ENCODE data around the gene FBXO36.

DNA sequence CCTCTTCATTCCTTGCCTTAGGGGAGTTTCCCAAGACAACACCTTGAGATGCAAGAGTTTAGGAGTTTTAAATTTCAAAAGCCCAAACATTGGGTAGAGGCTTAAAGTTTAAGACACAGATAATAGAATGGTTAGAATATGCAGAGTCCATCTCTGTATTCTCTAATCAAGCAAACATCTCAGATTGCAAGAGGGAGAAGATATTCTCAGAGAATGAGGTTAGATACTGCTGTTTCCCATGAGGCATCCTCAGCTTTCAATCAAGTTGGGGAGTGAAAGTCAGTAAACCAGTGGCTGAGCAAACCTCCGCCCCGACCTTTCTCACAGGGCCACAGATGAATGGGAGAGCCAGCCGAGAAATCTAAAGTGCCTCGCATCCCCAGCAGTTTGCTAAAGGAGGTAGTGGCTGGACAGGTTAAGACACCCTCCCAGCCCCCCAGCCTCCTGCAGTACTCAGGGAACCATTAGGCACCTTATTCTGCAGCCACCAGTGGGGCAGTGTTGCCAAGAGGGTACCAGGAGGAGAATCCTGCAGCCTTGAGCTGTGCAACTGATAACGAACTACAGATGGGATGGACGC is 30.0 kb downstream of the FBXO36 start:
- no peak for TF ChIP-seq EZH2 (IDR thresholded peaks at IDR 0.05; ENCODE audit: insufficient read depth, poor library complexity, severe bottlenecking)
- TF ChIP-seq EZH2phosphoT487 (IDR thresholded peaks at IDR 0.05; ENCODE audit: insufficient read depth, low read depth): no peak

Data from GM23248 (cell line).